ENCODE measurements around the gene FBXO30. TPM values are rescaled to one million over a fixed set of nuclear protein-coding genes. Genes with fewer than 3 reads are reported as not detected.

The FBXO30 gene
- total and polyA plus RNA-seq, 10 of the 15 experiments (the other 5 are each of a cell fraction or from before 2014, with no cell fraction given): 1.7 to 6.9 (median 5.3) TPM

DNA sequence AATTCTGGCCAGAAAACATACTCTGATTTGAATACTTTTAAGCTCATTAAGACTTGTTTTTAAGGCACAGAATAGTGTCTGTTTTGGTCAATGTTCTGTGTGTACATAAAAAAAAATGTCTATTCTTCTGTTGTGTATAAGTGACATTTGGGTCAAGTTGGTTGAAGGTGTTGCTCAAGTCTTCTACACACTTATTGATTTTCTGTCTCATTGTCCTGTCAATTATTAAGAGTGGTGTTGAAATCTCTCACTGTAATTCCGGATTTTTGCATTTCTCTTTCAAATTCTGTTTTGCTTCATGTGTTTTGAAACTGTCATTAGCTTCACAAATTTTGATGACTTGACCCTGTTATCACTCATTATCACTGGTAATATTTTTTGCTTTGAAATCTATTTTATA lies 41.7 kb downstream of the FBXO30 start:
- ChIA-PET CTCF (interaction anchor here (1.7 kb wide), 1 partner anchor 11 kb away, joined by 5 read pairs; no protein-coding TSS in a partner anchor), SMC1A (ENCODE audit: uncharacterized antibody, unreplicated experiment) (interaction anchor here (1.2 kb wide), 1 partner anchor 27 kb away, joined by 3 read pairs; no protein-coding TSS in a partner anchor)
- intact Hi-C loops (cut with micrococcal nuclease; ENCODE audit: unreplicated experiment): no loop called here

GRCh38 chr6:145765449-145765848 lies 49.1 kb downstream of the FBXO30 start:
- FAIRE-seq (no peak), ATAC-seq (no peak), DNase-seq (ENCODE audit: low read depth, low spot score) (no peak)
- Histone ChIP-seq H3K9me3 (replicated peaks; ENCODE audit: control insufficient read depth, insufficient read depth, low read length) (no peaks in the 10 kb centered on the region), H3K4me2 (ENCODE audit: control insufficient read depth, insufficient read depth) (no peak overlapping the region), H3K4me1 (ENCODE audit: control insufficient read depth, insufficient read depth, low read length) (no peaks in the 10 kb centered on the region), H2AFZ (ENCODE audit: control insufficient read depth, low read depth, low read length) (no peak overlapping the region), H3K9ac (ENCODE audit: control insufficient read depth, insufficient read depth, low read length) (no peak overlapping the region), H3K27ac (ENCODE audit: control insufficient read depth, insufficient read depth) (no peak overlapping the region), H3K79me2 (ENCODE audit: control insufficient read depth, insufficient read depth, low read length) (no peaks in the 10 kb centered on the region), H3K27me3 (replicated peaks in 1 of 2; ENCODE audit: control insufficient read depth in 2 of 2, insufficient read depth in 2 of 2, low read length in 1 of 2) (no peaks in the 10 kb centered on the region), H3K4me3 (no peak overlapping the region), H4K20me1 (ENCODE audit: control insufficient read depth, insufficient read depth) (no peaks in the 10 kb centered on the region), H3K36me3 (ENCODE audit: control insufficient read depth in 2 of 2, insufficient read depth in 2 of 2, low read length in 1 of 2) (no peaks in the 10 kb centered on the region)
- BruUV-seq (replicated peaks): no TSS peak
- in situ Hi-C loops (cut with MboI): no loop called here
- POLR2A ChIA-PET: no interaction called here
- SMC1A ChIA-PET (ENCODE audit: uncharacterized antibody, unreplicated experiment): no interaction called here
- CTCF ChIA-PET: no interaction called here
- RAD21 ChIA-PET (ENCODE audit: unreplicated experiment): no interaction called here
- intact Hi-C loops (cut with micrococcal nuclease; ENCODE audit: unreplicated experiment): no loop called here
- TF ChIP-seq PAX8 (IDR thresholded peaks at IDR 0.05) (no peak), FOXK2 (IDR thresholded peaks at IDR 0.05) (no peak), RCOR1 (conservative IDR thresholded peaks at IDR 0.05; ENCODE audit: low read depth, low read length) (no peak), FOXM1 (IDR thresholded peaks at IDR 0.05; ENCODE audit: low read depth, low read length) (no peak), CBFB (IDR thresholded peaks at IDR 0.05; ENCODE audit: low read depth) (no peak), RUNX3 (IDR thresholded peaks at IDR 0.05; ENCODE audit: low read length) (no peak), CHD1 (IDR thresholded peaks at IDR 0.05; ENCODE audit: low read depth, low read length) (no peak), MEF2B (IDR thresholded peaks at IDR 0.05; ENCODE audit: partially characterized antibody, poor library complexity, severe bottlenecking) (no peak), HDGF (IDR thresholded peaks at IDR 0.05) (no peak), REST (IDR thresholded peaks at IDR 0.05; ENCODE audit: low read depth, low read length) (no peak), NBN (IDR thresholded peaks at IDR 0.05) (no peak), KDM1A (IDR thresholded peaks at IDR 0.05; ENCODE audit: borderline replicate concordance) (no peak)
- TF ChIP-seq, protein P1, sequence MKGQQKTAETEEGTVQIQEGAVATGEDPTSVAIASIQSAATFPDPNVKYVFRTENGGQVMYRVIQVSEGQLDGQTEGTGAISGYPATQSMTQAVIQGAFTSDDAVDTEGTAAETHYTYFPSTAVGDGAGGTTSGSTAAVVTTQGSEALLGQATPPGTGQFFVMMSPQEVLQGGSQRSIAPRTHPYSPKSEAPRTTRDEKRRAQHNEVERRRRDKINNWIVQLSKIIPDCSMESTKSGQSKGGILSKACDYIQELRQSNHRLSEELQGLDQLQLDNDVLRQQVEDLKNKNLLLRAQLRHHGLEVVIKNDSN (IDR thresholded peaks at IDR 0.05; ENCODE audit: borderline replicate concordance, extremely low read length, insufficient read depth, low read depth, low read length): no peak

More for the DNA sequence above, 41.7 kb downstream of the FBXO30 start:
- in situ Hi-C loops (cut with MboI): no loop called here
- ChIA-PET RAD21 (ENCODE audit: unreplicated experiment) (no interaction called here), POLR2A (no interaction called here)
- ATAC-seq (no peak), FAIRE-seq (no peak), DNase-seq (ENCODE audit: low read depth, low spot score) (no peak)
- no peak overlapping the region for H3K9ac ChIP-seq (ENCODE audit: control insufficient read depth, insufficient read depth, low read length)
- H3K4me1 ChIP-seq (ENCODE audit: control insufficient read depth, insufficient read depth, low read length): no peaks in the 10 kb centered on the region
- 41% methylated on average over 1 of the region's 1 CpG for WGBS (ENCODE audit: insufficient coverage, insufficient replicate concordance, low lambda C conversion rate, missing lambda C conversion rate)
- no peaks in the 10 kb centered on the region for H3K27me3 ChIP-seq (replicated peaks in 1 of 2; ENCODE audit: control insufficient read depth in 2 of 2, insufficient read depth in 2 of 2, low read length in 1 of 2)
- H3K9me3 ChIP-seq (replicated peaks; ENCODE audit: control insufficient read depth, insufficient read depth, low read length): no peaks in the 10 kb centered on the region
- no peak overlapping the region for H3K4me3 ChIP-seq
- no TSS peak for BruUV-seq (replicated peaks)
- no peak overlapping the region for H3K4me2 ChIP-seq (ENCODE audit: control insufficient read depth, insufficient read depth)
- no peaks in the 10 kb centered on the region for H4K20me1 ChIP-seq (ENCODE audit: control insufficient read depth, insufficient read depth)
- TF ChIP-seq PAX5 (IDR thresholded peaks at IDR 0.05; ENCODE audit: borderline replicate concordance, low read depth, low read length) (no peak), CREB1 (IDR thresholded peaks at IDR 0.05; ENCODE audit: low read depth) (no peak), SUZ12 (IDR thresholded peaks at IDR 0.05; ENCODE audit: unreplicated experiment) (no peak), IKZF1 (conservative IDR thresholded peaks at IDR 0.05) (no peak), SRF (IDR thresholded peaks at IDR 0.05; ENCODE audit: low read depth in 2 of 2, low read length in 2 of 2) (no peak), NR2F1 (conservative IDR thresholded peaks at IDR 0.05) (no peak), CBFB (IDR thresholded peaks at IDR 0.05; ENCODE audit: low read depth) (no peak), HDGF (IDR thresholded peaks at IDR 0.05) (no peak), STAT3 (IDR thresholded peaks at IDR 0.05; ENCODE audit: low read depth, low read length) (no peak), MTA3 (IDR thresholded peaks at IDR 0.05; ENCODE audit: borderline replicate concordance, low read length) (no peak), FOXM1 (IDR thresholded peaks at IDR 0.05; ENCODE audit: low read depth, low read length) (no peak)
- H2AFZ ChIP-seq (ENCODE audit: control insufficient read depth, low read depth, low read length): no peak overlapping the region
- H3K36me3 ChIP-seq (ENCODE audit: control insufficient read depth in 2 of 2, insufficient read depth in 2 of 2, low read length in 1 of 2): no peaks in the 10 kb centered on the region
- H3K79me2 ChIP-seq (ENCODE audit: control insufficient read depth, insufficient read depth, low read length): no peaks in the 10 kb centered on the region
- no peak overlapping the region for H3K27ac ChIP-seq (ENCODE audit: control insufficient read depth, insufficient read depth)
